LNCAP (cell line): ENCODE results near the gene VWA5B1.

Experiments used
- CTCF ChIP-seq: fragments of 450-650 bp; IDR thresholded peaks from 2 replicates; pipeline ENCODE4 v1.5.1; 2017; ENCODE audit warnings: mild to moderate bottlenecking

Gene VWA5B1

GRCh38 chr1:20355101-20355827, 64.6 kb downstream of the VWA5B1 start:
- TF ChIP-seq CTCF = no peak

- no peak for TF ChIP-seq CTCF
Observed at GRCh38 chr1:20355828-20356735, 65.4 kb downstream of the VWA5B1 start.

GRCh38 chr1:20356850-20357459, 66.3 kb downstream of the VWA5B1 start:
- TF ChIP-seq CTCF = no peak

DNA sequence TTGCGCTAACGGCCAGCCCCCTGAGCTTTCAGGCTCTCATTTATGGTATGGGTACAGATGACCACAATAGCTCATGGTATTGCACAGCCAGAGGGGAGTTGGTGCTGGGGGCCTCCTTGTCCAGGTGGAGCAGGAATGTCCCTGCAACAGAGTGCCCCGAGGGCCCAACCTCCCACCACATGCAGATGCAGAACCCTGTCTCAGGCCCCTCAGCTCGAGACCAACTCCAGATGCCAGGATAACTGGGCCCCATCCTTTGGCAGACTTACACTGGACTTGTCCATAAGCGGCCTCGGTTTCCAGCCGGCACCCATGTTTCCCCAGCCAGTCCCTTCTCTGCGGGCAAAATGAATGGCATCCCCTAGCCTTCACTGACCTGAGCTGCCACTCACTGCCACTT, 67.1 kb downstream of the VWA5B1 start:
- TF ChIP-seq CTCF = no peak

GRCh38 chr1:20358761-20359263, 68.1 kb downstream of the VWA5B1 start:
- TF ChIP-seq CTCF = no peak

DNA sequence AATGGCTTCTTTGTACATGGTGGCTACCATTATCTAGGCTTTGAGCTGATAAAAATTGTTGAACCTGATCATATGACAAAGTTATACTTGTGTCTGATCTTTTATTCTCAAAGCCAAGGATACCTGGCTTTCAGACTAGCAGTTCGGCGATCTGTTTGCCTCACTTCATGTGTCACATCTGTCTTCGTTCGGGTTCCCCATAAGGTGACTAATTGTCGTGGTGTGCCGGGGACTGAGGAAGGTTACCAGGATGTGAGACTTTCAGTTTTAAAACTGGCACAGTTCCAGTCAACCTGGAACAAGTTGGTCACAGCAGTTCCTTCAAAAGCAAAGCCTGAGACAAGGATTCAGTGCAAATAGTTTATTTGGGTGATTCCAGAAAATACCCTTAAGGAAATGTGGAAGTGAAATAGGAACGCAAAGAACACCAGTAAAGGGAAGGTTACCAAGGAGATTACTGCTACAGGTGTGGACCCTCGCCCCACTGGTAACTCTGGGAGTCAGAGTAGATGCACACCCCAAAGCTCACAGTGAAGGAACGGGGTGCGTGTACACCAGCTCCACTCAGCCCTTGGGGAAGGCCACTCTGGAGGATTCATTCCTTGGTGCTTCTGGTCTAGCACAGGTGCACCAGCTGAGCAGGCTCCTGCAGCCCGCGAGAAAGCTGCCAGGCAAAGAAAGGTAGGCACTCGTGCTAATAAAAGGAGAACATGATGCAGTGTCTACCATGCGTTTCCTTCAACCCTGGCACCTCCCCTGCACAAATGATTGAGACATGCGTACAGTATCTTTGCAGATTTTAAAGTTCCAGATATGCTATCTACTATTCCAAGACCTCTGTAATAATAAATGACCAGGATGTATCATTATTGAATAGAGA, 69.0 kb downstream of the VWA5B1 start:
- TF ChIP-seq CTCF = no peak

- TF ChIP-seq CTCF = no peak
Observed at GRCh38 chr1:20361401-20361800, 70.7 kb downstream of the VWA5B1 start.
